ENCODE data around the gene TMEM170A. TPM values are rescaled to one million over a fixed set of nuclear protein-coding genes. Genes with fewer than 3 reads are reported as not detected.

Gene TMEM170A
- total RNA-seq, 1 donor from 2014 or later: 30.6 TPM

DNA sequence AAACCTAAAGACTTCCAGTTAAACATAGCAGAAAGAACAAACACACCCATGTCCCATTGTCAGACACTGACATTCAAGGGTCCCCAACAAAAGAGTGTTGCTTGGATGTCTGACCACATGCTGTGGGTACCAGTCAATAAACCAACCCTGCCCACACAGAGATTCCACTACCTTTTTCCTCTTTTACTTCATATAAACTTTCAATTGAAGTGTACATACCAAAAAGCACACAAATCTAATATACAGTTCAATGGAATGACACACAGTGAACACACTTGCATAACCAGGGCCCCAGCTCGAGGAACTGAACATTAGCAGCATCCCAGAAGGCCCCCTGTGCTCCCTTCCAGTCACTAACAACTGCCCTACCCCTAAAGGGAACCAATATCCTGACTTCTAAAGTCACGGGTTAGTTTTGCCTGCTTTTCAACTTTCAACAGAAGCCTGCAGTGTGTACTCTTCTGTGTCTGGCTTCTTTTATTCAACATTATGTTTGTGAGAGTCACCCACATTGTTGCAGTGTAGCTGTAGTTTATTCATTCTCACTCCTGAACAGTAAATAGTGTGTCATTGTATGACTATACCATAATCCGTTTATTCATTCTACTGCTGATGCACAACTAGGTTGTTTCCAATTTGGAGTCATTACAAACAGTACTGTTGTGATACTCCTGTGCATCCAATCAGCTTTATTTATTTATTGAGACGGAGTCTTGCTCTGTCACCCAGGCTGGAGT lies 49.2 kb downstream of the TMEM170A start:
- peaks cover 4% of the 10 kb centered on the region for H3K4me1 Mint-ChIP-seq (ENCODE audit: low read depth, unreplicated experiment)
- no peaks in the 10 kb centered on the region for H3K27me3 Mint-ChIP-seq (ENCODE audit: unreplicated experiment)
- no peaks in the 10 kb centered on the region for H3K36me3 Mint-ChIP-seq (ENCODE audit: unreplicated experiment)
- TF ChIP-seq, protein P1, sequence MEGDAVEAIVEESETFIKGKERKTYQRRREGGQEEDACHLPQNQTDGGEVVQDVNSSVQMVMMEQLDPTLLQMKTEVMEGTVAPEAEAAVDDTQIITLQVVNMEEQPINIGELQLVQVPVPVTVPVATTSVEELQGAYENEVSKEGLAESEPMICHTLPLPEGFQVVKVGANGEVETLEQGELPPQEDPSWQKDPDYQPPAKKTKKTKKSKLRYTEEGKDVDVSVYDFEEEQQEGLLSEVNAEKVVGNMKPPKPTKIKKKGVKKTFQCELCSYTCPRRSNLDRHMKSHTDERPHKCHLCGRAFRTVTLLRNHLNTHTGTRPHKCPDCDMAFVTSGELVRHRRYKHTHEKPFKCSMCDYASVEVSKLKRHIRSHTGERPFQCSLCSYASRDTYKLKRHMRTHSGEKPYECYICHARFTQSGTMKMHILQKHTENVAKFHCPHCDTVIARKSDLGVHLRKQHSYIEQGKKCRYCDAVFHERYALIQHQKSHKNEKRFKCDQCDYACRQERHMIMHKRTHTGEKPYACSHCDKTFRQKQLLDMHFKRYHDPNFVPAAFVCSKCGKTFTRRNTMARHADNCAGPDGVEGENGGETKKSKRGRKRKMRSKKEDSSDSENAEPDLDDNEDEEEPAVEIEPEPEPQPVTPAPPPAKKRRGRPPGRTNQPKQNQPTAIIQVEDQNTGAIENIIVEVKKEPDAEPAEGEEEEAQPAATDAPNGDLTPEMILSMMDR (IDR thresholded peaks at IDR 0.05; ENCODE audit: partially characterized antibody, unreplicated experiment): no peak
- no peak for DNase-seq
- H3K4me3 Mint-ChIP-seq (ENCODE audit: unreplicated experiment): no peak overlapping the region
- H3K9me3 Mint-ChIP-seq (ENCODE audit: unreplicated experiment): no peaks in the 10 kb centered on the region
- H3K27ac Mint-ChIP-seq (ENCODE audit: unreplicated experiment): no peak overlapping the region

DNA sequence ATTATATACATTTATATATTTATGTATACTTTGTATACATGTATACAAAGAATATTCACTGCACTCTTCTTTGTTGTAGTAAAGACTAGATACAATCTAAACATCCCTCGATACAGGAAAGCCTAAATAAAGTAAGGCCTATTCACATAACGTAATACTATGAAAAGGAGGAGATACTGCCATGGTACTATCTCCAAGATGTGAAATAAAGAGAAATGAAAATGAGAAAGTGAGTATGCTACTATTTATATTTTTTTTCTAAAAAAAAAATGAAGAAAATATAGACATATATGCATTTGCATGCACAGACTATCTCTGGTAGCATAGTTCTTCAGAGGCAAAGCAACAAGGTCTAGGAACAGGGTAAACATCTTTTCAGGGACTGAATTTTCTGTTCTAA lies 50.5 kb downstream of the TMEM170A start:
- no peak overlapping the region for H3K4me3 Mint-ChIP-seq (ENCODE audit: unreplicated experiment)
- H3K27me3 Mint-ChIP-seq (ENCODE audit: unreplicated experiment): no peaks in the 10 kb centered on the region
- TF ChIP-seq, protein P1 (IDR thresholded peaks at IDR 0.05; ENCODE audit: partially characterized antibody, unreplicated experiment): no peak
- no peaks in the 10 kb centered on the region for H3K4me1 Mint-ChIP-seq (ENCODE audit: low read depth, unreplicated experiment)
- H3K36me3 Mint-ChIP-seq (ENCODE audit: unreplicated experiment): no peaks in the 10 kb centered on the region
- no peak overlapping the region for H3K27ac Mint-ChIP-seq (ENCODE audit: unreplicated experiment)
- no peak for DNase-seq
- peaks cover 2% of the 10 kb centered on the region for H3K9me3 Mint-ChIP-seq (ENCODE audit: unreplicated experiment)

DNA sequence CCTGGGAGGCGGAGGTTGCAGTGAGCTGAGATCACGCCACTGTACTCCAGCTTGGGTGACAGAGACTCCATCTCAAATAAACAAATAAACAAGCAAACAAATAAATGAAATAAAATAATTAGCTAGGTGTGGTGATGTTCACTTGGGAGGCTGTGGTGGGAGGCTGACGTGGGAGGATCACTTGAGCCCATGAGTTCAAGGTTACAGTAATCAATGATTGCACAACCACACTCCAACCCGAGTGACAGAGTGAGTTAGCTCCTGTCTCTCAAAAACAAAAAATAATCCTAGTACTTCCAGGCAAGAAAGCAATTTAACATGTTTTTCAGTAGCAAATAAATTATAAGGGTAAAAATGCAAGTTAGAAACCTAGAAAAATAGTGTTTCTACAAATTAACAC lies 57.5 kb downstream of the TMEM170A start:
- no peaks in the 10 kb centered on the region for H3K36me3 Mint-ChIP-seq (ENCODE audit: unreplicated experiment)
- H3K27me3 Mint-ChIP-seq (ENCODE audit: unreplicated experiment): no peaks in the 10 kb centered on the region
- H3K4me1 Mint-ChIP-seq (ENCODE audit: low read depth, unreplicated experiment): peaks cover 3% of the 10 kb centered on the region
- no peak overlapping the region for H3K27ac Mint-ChIP-seq (ENCODE audit: unreplicated experiment)
- no peak for DNase-seq
- no peak overlapping the region for H3K4me3 Mint-ChIP-seq (ENCODE audit: unreplicated experiment)
- TF ChIP-seq, protein P1 (IDR thresholded peaks at IDR 0.05; ENCODE audit: partially characterized antibody, unreplicated experiment): no peak
- peaks cover 2% of the 10 kb centered on the region for H3K9me3 Mint-ChIP-seq (ENCODE audit: unreplicated experiment)

DNA sequence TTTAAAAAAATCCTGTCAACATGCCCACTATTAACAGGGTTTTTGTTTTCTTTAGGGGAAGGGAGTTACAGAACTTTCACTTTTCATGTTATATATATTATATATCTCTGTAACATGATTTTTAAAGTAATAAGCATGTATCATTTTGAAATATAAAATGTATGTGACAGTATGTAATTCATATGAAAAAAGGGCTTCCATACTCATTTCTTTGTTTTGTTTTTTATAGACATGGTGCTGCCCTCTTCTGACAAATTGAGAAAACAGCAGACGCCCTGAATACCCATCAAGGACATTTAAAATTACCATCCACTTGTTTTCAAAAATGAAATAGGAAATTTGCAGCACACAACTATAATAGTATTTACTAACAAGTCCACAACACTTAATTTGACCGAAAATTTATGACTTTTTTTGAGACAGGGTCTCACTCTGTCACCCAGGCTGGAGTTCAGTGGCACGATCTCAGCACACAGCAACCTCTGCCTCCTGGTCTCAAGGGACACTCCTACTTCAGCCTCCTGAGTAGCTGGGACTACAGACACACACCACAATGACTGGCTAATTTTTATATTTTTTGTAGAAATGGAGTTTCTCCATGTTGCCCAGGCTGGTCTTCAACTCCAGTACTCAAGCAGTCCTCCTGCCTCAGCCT lies 61.5 kb downstream of the TMEM170A start:
- Mint-ChIP-seq H3K9me3 (ENCODE audit: unreplicated experiment) (no peaks in the 10 kb centered on the region), H3K4me3 (ENCODE audit: unreplicated experiment) (no peak overlapping the region), H3K27me3 (ENCODE audit: unreplicated experiment) (no peaks in the 10 kb centered on the region), H3K4me1 (ENCODE audit: low read depth, unreplicated experiment) (peaks cover 3% of the 10 kb centered on the region), H3K36me3 (ENCODE audit: unreplicated experiment) (no peaks in the 10 kb centered on the region), H3K27ac (ENCODE audit: unreplicated experiment) (no peak overlapping the region)
- TF ChIP-seq, protein P1 (IDR thresholded peaks at IDR 0.05; ENCODE audit: partially characterized antibody, unreplicated experiment): peak; percentile 68
- DNase-seq: no peak
